ENCODE data around the gene LHFPL4. TPM values are rescaled to one million over a fixed set of nuclear protein-coding genes. Genes with fewer than 3 reads are reported as not detected.
"Not testable (repeated sequence)": the region's sequence is repeated elsewhere in the genome, so short reads cannot be mapped to it uniquely, and the experiment has no call there.

The LHFPL4 gene
- not detected for total RNA-seq

GRCh38 chr3:9553021-9553947, at the start of gene LHFPL4:
LHFPL4 (minus strand) TSS chr3:9553822; CDS start chr3:9552679, 1,143 bp downstream.
- H3K27me3 ChIP-seq = peaks cover 0 to 4% of the 10 kb centered on the region in 2 donors
- H3K36me3 ChIP-seq = no peaks in the 10 kb centered on the region
- no peak for DNase-seq (ENCODE audit: low spot score)
- H3K27ac ChIP-seq = no peak within 1 kb of the TSS
- no peak within 1 kb of the TSS for H3K4me3 ChIP-seq
- H3K4me1 ChIP-seq = no peaks in the 10 kb centered on the region
- no peaks in the 10 kb centered on the region for H3K9me3 ChIP-seq
- TF ChIP-seq CTCF (IDR thresholded peaks at IDR 0.05) = no peak

GRCh38 chr3:9602620-9603019, 49.0 kb upstream of the LHFPL4 start:
- Histone ChIP-seq H3K36me3 (no peaks in the 10 kb centered on the region), H3K27ac (no peak overlapping the region), H3K4me3 (no peak overlapping the region), H3K4me1 (no peaks in the 10 kb centered on the region), H3K9me3 (peaks cover 0 to 21% of the 10 kb centered on the region in 2 donors), H3K27me3 (no peaks in the 10 kb centered on the region)
- no peak for DNase-seq (ENCODE audit: low spot score)
- TF ChIP-seq CTCF (IDR thresholded peaks at IDR 0.05) = no peak

- not testable (repeated sequence) for DNase-seq (ENCODE audit: low spot score); H3K27me3 ChIP-seq; H3K4me1 ChIP-seq; H3K36me3 ChIP-seq
- Histone ChIP-seq H3K4me3 (peak overlapping the region; percentile 6 to 27), H3K9me3 (peaks cover 0 to 17% of the 10 kb centered on the region in 2 donors), H3K27ac (peak overlapping the region in 1 of 2 donors; percentile 25)
Observed at GRCh38 chr3:9601006-9601581, 47.5 kb upstream of the LHFPL4 start.

GRCh38 chr3:9600597-9600996, 47.0 kb upstream of the LHFPL4 start:
- Histone ChIP-seq H3K4me3 (peak overlapping the region; percentile 6 to 27), H3K27ac (peak overlapping the region in 1 of 2 donors; percentile 25), H3K36me3 (no peaks in the 10 kb centered on the region), H3K9me3 (peaks cover 0 to 12% of the 10 kb centered on the region in 2 donors), H3K4me1 (no peaks in the 10 kb centered on the region), H3K27me3 (no peaks in the 10 kb centered on the region)
- TF ChIP-seq CTCF (IDR thresholded peaks at IDR 0.05) = no peak
- DNase-seq (ENCODE audit: low spot score) = no peak

- no peaks in the 10 kb centered on the region for H3K9me3 ChIP-seq
- H3K36me3 ChIP-seq = no peaks in the 10 kb centered on the region
- H3K27me3 ChIP-seq = no peaks in the 10 kb centered on the region
- no peak overlapping the region for H3K27ac ChIP-seq
- no peak for TF ChIP-seq CTCF (IDR thresholded peaks at IDR 0.05)
- H3K4me3 ChIP-seq = no peak overlapping the region
- no peaks in the 10 kb centered on the region for H3K4me1 ChIP-seq
- DNase-seq (ENCODE audit: low spot score) = no peak
Observed at GRCh38 chr3:9598783-9599387, 45.3 kb upstream of the LHFPL4 start.

GRCh38 chr3:9595877-9596276, 42.3 kb upstream of the LHFPL4 start:
- Histone ChIP-seq H3K9me3 (no peaks in the 10 kb centered on the region), H3K27me3 (no peaks in the 10 kb centered on the region), H3K4me3 (no peak overlapping the region), H3K27ac (no peak overlapping the region), H3K36me3 (no peaks in the 10 kb centered on the region), H3K4me1 (no peaks in the 10 kb centered on the region)
- DNase-seq (ENCODE audit: low spot score) = no peak
- no peak for TF ChIP-seq CTCF (IDR thresholded peaks at IDR 0.05)

- not testable (repeated sequence) for DNase-seq (ENCODE audit: low spot score); H3K9me3 ChIP-seq; H3K4me1 ChIP-seq; H3K27me3 ChIP-seq; H3K27ac ChIP-seq; H3K36me3 ChIP-seq; H3K4me3 ChIP-seq
Observed at GRCh38 chr3:9591781-9592180, 38.2 kb upstream of the LHFPL4 start.
